Sigmoid colon (tissue), 7 donors: ENCODE data around the gene NAALADL2. TPM values are rescaled to one million over a fixed set of nuclear protein-coding genes. Genes with fewer than 3 reads are reported as not detected.

Experiments used
- DNase-seq: peaks from one replicate; pipeline ENCODE4 v3.0.0-alpha.2; 2019
- H3K27ac ChIP-seq, 4 donors: fragments of 200-600 bp; sonication (generic); one replicate each; pipeline ENCODE4 v1.5.1; 2016 to 2019; ENCODE audit warnings: mild to moderate bottlenecking in 1 of 4
- H3K27me3 ChIP-seq, 3 donors: fragments of 200-600 bp; sonication (generic); one replicate each; pipeline ENCODE4 v1.5.1; 2019; ENCODE audit warnings: mild to moderate bottlenecking in 1 of 3
- H3K36me3 ChIP-seq, 4 donors: fragments of 200-600 bp; sonication (generic); one replicate each; pipeline ENCODE4 v1.5.1; 2016 to 2019
- H3K4me1 ChIP-seq, 4 donors: fragments of 200-600 bp; sonication (generic); one replicate each; pipeline ENCODE4 v1.5.1; 2017 to 2019
- H3K4me3 ChIP-seq, 4 donors: fragments of 200-600 bp; sonication (generic); one replicate each; pipeline ENCODE4 v1.5.1; 2017 to 2019; ENCODE audit warnings: mild to moderate bottlenecking in 2 of 4, moderate library complexity in 1 of 4
- H3K9me3 ChIP-seq, 4 donors: fragments of 200-600 bp in 3 of 4; sonication (generic) in 3 of 4; one replicate each; pipeline versions ENCODE4 v1.5.1 to v1.6.1; 2013 to 2019
- CTCF ChIP-seq, 4 experiments: fragments of 450-650 bp in 3 of 4; fragments of 200-600 bp in 1 of 4; IDR thresholded peaks; one replicate each; pipeline ENCODE4 v1.5.1; 2016 to 2019; ENCODE audit warnings: antibody characterized with exemption in 4 of 4, mild to moderate bottlenecking in 3 of 4, moderate library complexity in 2 of 4
- EP300 ChIP-seq, 4 donors: sonication (generic); formaldehyde crosslinking; IDR thresholded peaks; one replicate each; pipeline ENCODE4 v1.6.1; 2017; ENCODE audit warnings: antibody characterized with exemption in 4 of 4
- POLR2A ChIP-seq, 2 donors: fragments of 450-650 bp; IDR thresholded peaks; one replicate each; pipeline ENCODE4 v1.6.1; 2016; ENCODE audit warnings: antibody characterized with exemption in 2 of 2, mild to moderate bottlenecking in 2 of 2, moderate library complexity in 2 of 2
- POLR2AphosphoS5 ChIP-seq, 4 donors: sonication (generic); formaldehyde crosslinking; IDR thresholded peaks; one replicate each; pipeline ENCODE4 v1.6.1; 2017; ENCODE audit warnings: antibody characterized with exemption in 4 of 4
- WGBS, 2 donors: extraction: QIAGEN DNeasy Blood & Tissue Kit; methylation state at CpG; one replicate each; pipeline ENCODE4 v1.1.7; 2013; 5-methylcytosine and 5-hydroxymethylcytosine counted together
- intact Hi-C: fragments of 100-400 bp; cut with DNase I; formaldehyde crosslinking; loops from one replicate; pipeline ENCODE4 v1.15.1; 2023
- polyA plus RNA-seq, 3 donors: library from polyadenylated mRNA; stranded (reverse); fragments of 200-250 nt; gene quantifications; one replicate each; pipeline ENCODE4 v1.2.3, GENCODE V29; 2013
- total RNA-seq, 4 donors: library from RNA; depleted of rRNA; stranded (reverse); fragments of >200 nt; gene quantifications; one replicate each; pipeline ENCODE4 v1.1.0, GENCODE V29; 2016
- donor health status: healthy with polysubstance abuse.
- donor health status: Bipolar disorder and iron deficiency.
- donor health status: healthy.

NAALADL2 gene
- total and polyA plus RNA-seq, 7 donors, result 0.46 to 18.5 (median 6.0) TPM

GRCh38 chr3:175274056-175274455 lies 414.9 kb downstream of the NAALADL2 start:
- intact Hi-C loops, result no loop called here
- Histone ChIP-seq H3K4me3 (no peak overlapping the region), H3K4me1 (no peaks in the 10 kb centered on the region), H3K27ac (no peak overlapping the region), H3K27me3 (no peaks in the 10 kb centered on the region), H3K36me3 (no peaks in the 10 kb centered on the region), H3K9me3 (no peaks in the 10 kb centered on the region)
- 85 to 89% methylated on average over 6 of the region's 6 CpGs for WGBS, 2 donors
- no peak for DNase-seq
- TF ChIP-seq POLR2AphosphoS5 (IDR thresholded peaks at IDR 0.05) (no peak), POLR2A (IDR thresholded peaks at IDR 0.05) (no peak), EP300 (IDR thresholded peaks at IDR 0.05) (no peak), CTCF (IDR thresholded peaks at IDR 0.05) (no peak)

- Histone ChIP-seq H3K4me3 (no peak overlapping the region), H3K36me3 (no peaks in the 10 kb centered on the region), H3K4me1 (no peaks in the 10 kb centered on the region), H3K27me3 (no peaks in the 10 kb centered on the region), H3K9me3 (no peaks in the 10 kb centered on the region), H3K27ac (no peak overlapping the region)
- intact Hi-C loops, result no loop called here
- no peak for DNase-seq
- TF ChIP-seq EP300 (IDR thresholded peaks at IDR 0.05) (no peak), CTCF (IDR thresholded peaks at IDR 0.05) (no peak), POLR2AphosphoS5 (IDR thresholded peaks at IDR 0.05) (no peak), POLR2A (IDR thresholded peaks at IDR 0.05) (no peak)
- WGBS, 2 donors, result 62 to 75% methylated on average over 1 of the region's 1 CpG
Observed at GRCh38 chr3:175274474-175275218, 415.5 kb downstream of the NAALADL2 start.

- TF ChIP-seq CTCF (IDR thresholded peaks at IDR 0.05) (no peak), POLR2AphosphoS5 (IDR thresholded peaks at IDR 0.05) (no peak), POLR2A (IDR thresholded peaks at IDR 0.05) (no peak), EP300 (IDR thresholded peaks at IDR 0.05) (no peak)
Observed at GRCh38 chr3:175278680-175279079, 419.5 kb downstream of the NAALADL2 start.

GRCh38 chr3:175279457-175279856 lies 420.3 kb downstream of the NAALADL2 start:
- Histone ChIP-seq H3K27ac (no peak overlapping the region), H3K4me3 (no peak overlapping the region), H3K4me1 (no peaks in the 10 kb centered on the region), H3K9me3 (no peaks in the 10 kb centered on the region), H3K36me3 (no peaks in the 10 kb centered on the region), H3K27me3 (no peaks in the 10 kb centered on the region)
- intact Hi-C loops, result no loop called here
- no peak for TF ChIP-seq POLR2A (IDR thresholded peaks at IDR 0.05)
- TF ChIP-seq CTCF (IDR thresholded peaks at IDR 0.05), result no peak
- no peak for TF ChIP-seq EP300 (IDR thresholded peaks at IDR 0.05)
- TF ChIP-seq POLR2AphosphoS5 (IDR thresholded peaks at IDR 0.05), result no peak
- whole genome bisulfite sequencing, 2 donors, result 55 to 83% methylated on average over 1 of the region's 1 CpG
- no peak for DNase-seq

More at GRCh38 chr3:175278680-175279079, 419.5 kb downstream of the NAALADL2 start:
- no peaks in the 10 kb centered on the region for H3K36me3 ChIP-seq
- H3K4me3 ChIP-seq, result no peak overlapping the region
- H3K27me3 ChIP-seq, result no peaks in the 10 kb centered on the region
- 66 to 90% methylated on average over 3 of the region's 3 CpGs for WGBS, 2 donors
- no peaks in the 10 kb centered on the region for H3K4me1 ChIP-seq
- no peak for DNase-seq
- H3K27ac ChIP-seq, result no peak overlapping the region
- intact Hi-C loops, result no loop called here
- H3K9me3 ChIP-seq, result no peaks in the 10 kb centered on the region

GRCh38 chr3:175279911-175280310 lies 420.8 kb downstream of the NAALADL2 start:
- H3K9me3 ChIP-seq, result no peaks in the 10 kb centered on the region
- H3K36me3 ChIP-seq, result no peaks in the 10 kb centered on the region
- intact Hi-C loops, result no loop called here
- no peak overlapping the region for H3K4me3 ChIP-seq
- no peak for DNase-seq
- H3K27ac ChIP-seq, result no peak overlapping the region
- WGBS, 2 donors, result 71 to 94% methylated on average over 1 of the region's 1 CpG
- H3K4me1 ChIP-seq, result no peaks in the 10 kb centered on the region
- TF ChIP-seq POLR2A (IDR thresholded peaks at IDR 0.05) (no peak), POLR2AphosphoS5 (IDR thresholded peaks at IDR 0.05) (no peak)
- no peaks in the 10 kb centered on the region for H3K27me3 ChIP-seq
